Right lobe of liver (tissue), 6 donors: ENCODE results near the gene PTEN. TPM values are rescaled to one million over a fixed set of nuclear protein-coding genes. Genes with fewer than 3 reads are reported as not detected.
"Not testable (repeated sequence)": the region's sequence is repeated elsewhere in the genome, so short reads cannot be mapped to it uniquely, and the experiment has no call there.

Source experiments
- ATAC-seq, 4 donors: fragments of 200-7000 bp; cut with Tn5 transposase; one replicate each; pipeline ENCODE4 v1.9.1; 2020; ENCODE audit warnings: mild to moderate bottlenecking in 4 of 4, moderate library complexity in 4 of 4
- DNase-seq, 3 donors: peaks; one replicate each; pipeline ENCODE4 v3.0.0-alpha.2; 2020
- H3K27ac ChIP-seq, 3 donors: fragments of 200-600 bp; one replicate each; pipeline ENCODE4 v1.8.0; 2022
- H3K27me3 ChIP-seq, 2 donors: fragments of 200-600 bp; one replicate each; pipeline ENCODE4 v1.8.0; 2022
- H3K36me3 ChIP-seq, 4 donors: fragments of 200-600 bp; sonication (generic) in 1 of 4; one replicate each; pipeline versions ENCODE4 v1.5.1 to v1.8.0; 2017 to 2022; ENCODE audit warnings: control low read depth in 1 of 4
- H3K4me1 ChIP-seq, 4 donors: fragments of 200-600 bp; sonication (generic) in 1 of 4; one replicate each; pipeline versions ENCODE4 v1.5.1 to v1.8.0; 2017 to 2022; ENCODE audit warnings: control low read depth in 1 of 4
- H3K4me3 ChIP-seq, 3 donors: fragments of 200-600 bp; one replicate each; pipeline ENCODE4 v1.8.0; 2022
- H3K9me3 ChIP-seq, 4 donors: fragments of 200-600 bp; sonication (generic) in 1 of 4; one replicate each; pipeline versions ENCODE4 v1.5.1 to v1.8.0; 2017 to 2022; ENCODE audit warnings: control low read depth in 1 of 4
- CTCF ChIP-seq, 4 donors: fragments of 200-600 bp in 3 of 4; fragments of 450-650 bp in 1 of 4; IDR thresholded peaks; one replicate each; pipeline versions ENCODE4 v1.5.1 to v1.8.0; 2016 to 2022; ENCODE audit warnings: antibody characterized with exemption in 4 of 4, mild to moderate bottlenecking in 2 of 4
- POLR2A ChIP-seq: fragments of 450-650 bp; IDR thresholded peaks from one replicate; pipeline ENCODE4 v1.6.1; 2017; ENCODE audit warnings: antibody characterized with exemption, mild to moderate bottlenecking
- WGBS: methylation state at CpG from one replicate; pipeline ENCODE4 v1.1.6; 2018; ENCODE audit warnings: low coverage, low lambda C conversion rate; ENCODE audit not compliant: insufficient coverage; ENCODE audit errors: missing lambda C conversion rate; 5-methylcytosine and 5-hydroxymethylcytosine counted together
- intact Hi-C, 2 donors: fragments of 100-400 bp; cut with DNase I; formaldehyde crosslinking; loops; one replicate each; pipeline versions ENCODE4 v1.11.2 to v1.14.1; 2022
- total RNA-seq, 6 experiments: library from RNA; depleted of rRNA in 2 of 6; stranded (reverse); fragments of >200 nt in 2 of 6; fragmentation: NEBNext Ultra II Directional in 3 of 6; extraction: Animal tissue kit (Norgen Biotek cat#: 25700) in 3 of 6; gene quantifications; one replicate each; pipeline versions ENCODE4 v1.1.0 to v1.2.4, GENCODE V29; 2016 to 2023
- donor health status: DM: no; HTN: yes; CAD: no.
- donor health status: DM: no; HTN: no; CAD: no.
- donor health status: DM: no; HTN: no; CAD: no.
- donor health status: DM: no; HTN: yes; CAD: no.
- donor health status: DM: no; HTN: yes; CAD: no.

The PTEN gene
- total RNA-seq, 6 experiments from 2014 or later: 37.5 to 73.7 (median 50.4) TPM

- ATAC-seq (peak; percentile 58 to 67 (median 65)), DNase-seq (peak in 2 of 3 donors; percentile 49 to 52)
- Histone ChIP-seq H3K27me3 (no peaks in the 10 kb centered on the region), H3K4me3 (peak overlapping the region; percentile 62 to 78 (median 74)), H3K4me1 (no peaks in the 10 kb centered on the region), H3K27ac (peak overlapping the region; percentile 68 to 79 (median 74)), H3K36me3 (no peaks in the 10 kb centered on the region), H3K9me3 (no peaks in the 10 kb centered on the region)
- TF ChIP-seq CTCF (IDR thresholded peaks at IDR 0.05): no peak
- WGBS: 16% methylated on average over 28 of the region's 29 CpGs
- intact Hi-C loops: no loop called here
Measured at GRCh38 chr10:87818505-87819288, 44.7 kb upstream of the PTEN start.

DNA sequence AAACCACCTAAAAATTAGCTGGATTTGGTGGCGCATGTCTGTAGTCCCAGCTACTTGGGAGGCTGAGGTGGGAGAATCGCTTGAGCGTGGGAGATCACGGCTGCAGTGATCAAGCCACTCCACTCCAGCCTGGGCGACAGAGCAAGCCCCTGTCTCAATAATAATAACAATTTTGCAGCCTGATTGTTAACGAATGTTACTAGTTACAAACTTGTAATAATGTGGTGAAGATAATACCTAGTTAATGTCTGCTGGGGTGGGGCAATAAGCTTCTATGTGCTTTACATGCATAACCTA lies 44.2 kb upstream of the PTEN start:
- H3K9me3 ChIP-seq: no peaks in the 10 kb centered on the region

DNA sequence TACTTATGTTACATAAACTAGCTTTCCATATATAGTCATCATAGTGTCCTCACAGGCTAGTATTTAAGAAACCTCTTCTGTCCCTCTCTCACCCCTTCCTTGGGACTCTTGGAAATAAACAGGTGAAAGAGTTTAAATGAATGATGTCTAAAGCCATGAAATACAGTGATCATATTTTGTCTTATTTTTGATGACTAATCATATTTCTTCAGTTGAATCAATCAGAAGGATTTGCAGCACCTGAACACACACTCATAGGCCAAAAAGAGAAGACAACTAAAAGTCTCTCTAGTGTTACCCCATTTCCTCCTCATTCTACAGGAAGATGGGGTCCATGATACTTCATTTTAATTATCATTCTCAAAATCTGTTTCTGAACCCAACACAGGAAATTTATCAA lies 36.8 kb upstream of the PTEN start:
- intact Hi-C loops: no loop called here
- no peak overlapping the region for H3K27ac ChIP-seq
- DNase-seq: no peak
- H3K9me3 ChIP-seq: no peaks in the 10 kb centered on the region
- TF ChIP-seq CTCF (IDR thresholded peaks at IDR 0.05): no peak
- no peak for TF ChIP-seq POLR2A
- H3K4me1 ChIP-seq: no peaks in the 10 kb centered on the region
- no peaks in the 10 kb centered on the region for H3K27me3 ChIP-seq
- ATAC-seq: no peak
- H3K4me3 ChIP-seq: no peak overlapping the region
- no peaks in the 10 kb centered on the region for H3K36me3 ChIP-seq

More for the DNA sequence above, 44.2 kb upstream of the PTEN start:
- ATAC-seq: no peak
- H3K27me3 ChIP-seq: no peaks in the 10 kb centered on the region
- no peaks in the 10 kb centered on the region for H3K4me1 ChIP-seq
- H3K36me3 ChIP-seq: no peaks in the 10 kb centered on the region
- H3K4me3 ChIP-seq: no peak overlapping the region
- DNase-seq: no peak
- TF ChIP-seq POLR2A (no peak), CTCF (IDR thresholded peaks at IDR 0.05) (no peak)
- WGBS: 85% methylated on average over 3 of the region's 6 CpGs
- H3K27ac ChIP-seq: no peak overlapping the region
- intact Hi-C loops: no loop called here

DNA sequence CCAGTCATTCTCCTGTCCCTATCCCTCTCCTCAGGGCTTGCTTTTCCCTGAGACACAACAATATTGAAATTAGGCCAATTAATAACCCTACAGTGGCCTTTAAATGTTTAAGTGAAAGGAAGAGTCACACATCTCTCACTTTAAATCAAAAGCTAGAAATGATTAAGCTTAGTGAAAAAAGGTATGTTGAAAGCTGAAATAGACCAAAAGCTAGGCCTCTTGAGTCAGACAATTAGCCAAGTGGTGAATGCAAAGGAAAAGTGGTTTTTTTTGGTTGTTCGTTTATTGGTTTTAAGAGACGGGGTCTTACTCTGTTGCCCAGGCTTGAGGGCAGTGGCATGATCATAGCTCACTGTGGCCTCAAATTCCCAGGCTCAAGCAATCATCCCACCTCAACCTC lies 35.7 kb upstream of the PTEN start:
- no peak for ATAC-seq
- 95% methylated on average over 2 of the region's 2 CpGs for WGBS
- no peak for TF ChIP-seq CTCF (IDR thresholded peaks at IDR 0.05)
- TF ChIP-seq POLR2A: no peak

DNA sequence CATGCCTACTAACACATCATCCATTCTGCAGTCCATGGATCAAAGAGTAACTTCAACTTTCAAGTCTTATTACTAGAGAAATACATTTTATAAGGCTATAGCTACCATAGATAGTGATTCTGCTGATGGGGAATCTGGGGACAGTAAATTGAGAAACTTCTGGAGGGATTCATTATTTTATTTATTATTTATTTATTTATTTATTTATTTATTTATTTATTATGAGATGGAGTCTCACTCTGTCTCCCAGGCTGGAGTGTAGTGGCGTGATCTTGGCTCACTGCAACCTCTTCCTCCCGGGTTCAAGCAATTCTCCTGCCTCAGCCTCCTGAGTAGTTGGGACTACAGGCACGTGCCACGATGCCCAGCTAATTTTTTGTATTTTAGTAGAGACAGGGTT lies 34.4 kb upstream of the PTEN start:
- H3K4me3 ChIP-seq, H3K27ac ChIP-seq, H3K9me3 ChIP-seq, DNase-seq, ATAC-seq, H3K4me1 ChIP-seq, H3K36me3 ChIP-seq, intact Hi-C loops, H3K27me3 ChIP-seq: not testable (repeated sequence)
- WGBS: 95% methylated on average over 4 of the region's 4 CpGs

More for the DNA sequence above, 35.7 kb upstream of the PTEN start:
- Histone ChIP-seq H3K27me3 (no peaks in the 10 kb centered on the region), H3K27ac (no peak overlapping the region), H3K9me3 (no peaks in the 10 kb centered on the region), H3K36me3 (no peaks in the 10 kb centered on the region), H3K4me1 (no peaks in the 10 kb centered on the region), H3K4me3 (no peak overlapping the region)
- no peak for DNase-seq
- intact Hi-C loops: no loop called here
